Measurements from ENCODE around the gene NDOR1.

NDOR1 gene

DNA sequence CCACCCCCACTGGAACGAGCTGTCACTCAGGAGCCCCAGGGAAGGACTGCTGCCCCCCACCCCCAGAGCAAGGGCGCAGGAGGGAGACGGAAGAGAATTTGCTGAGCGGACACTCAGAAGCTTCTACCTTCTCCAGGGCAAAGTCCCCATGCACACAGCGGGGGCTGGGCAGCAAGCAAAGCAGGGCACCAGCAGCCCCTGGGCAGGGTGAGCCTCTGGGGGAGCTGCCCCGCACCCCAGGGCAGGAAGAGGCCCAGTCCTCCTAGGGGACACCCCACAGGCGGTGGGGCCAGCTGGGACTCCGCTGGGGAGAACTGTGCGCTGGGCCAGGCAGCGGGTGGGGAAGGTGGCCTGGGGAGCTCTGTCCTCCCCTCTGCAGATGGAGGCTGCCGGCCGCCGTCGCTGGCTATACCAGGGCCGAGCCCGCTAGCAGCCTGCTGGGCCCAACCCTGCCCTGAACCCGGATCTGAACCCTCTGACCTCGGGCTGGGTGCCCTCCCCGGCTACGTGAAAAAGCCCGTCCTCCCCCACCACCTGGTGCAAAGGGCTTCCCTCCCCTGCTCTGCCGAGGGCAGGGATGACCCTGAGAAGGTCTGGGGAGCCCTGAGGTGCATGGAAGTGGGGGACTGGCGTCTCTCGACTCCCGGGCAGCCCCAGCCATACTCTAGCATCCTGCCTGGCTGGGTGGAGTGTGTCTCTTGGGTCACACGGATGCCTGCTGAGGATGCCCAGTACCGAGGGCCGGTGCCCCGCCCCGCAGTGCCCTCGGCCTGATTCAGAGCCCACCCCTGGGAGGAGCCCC, 24.6 kb downstream of the NDOR1 start:
- TF ChIP-seq, protein P1, sequence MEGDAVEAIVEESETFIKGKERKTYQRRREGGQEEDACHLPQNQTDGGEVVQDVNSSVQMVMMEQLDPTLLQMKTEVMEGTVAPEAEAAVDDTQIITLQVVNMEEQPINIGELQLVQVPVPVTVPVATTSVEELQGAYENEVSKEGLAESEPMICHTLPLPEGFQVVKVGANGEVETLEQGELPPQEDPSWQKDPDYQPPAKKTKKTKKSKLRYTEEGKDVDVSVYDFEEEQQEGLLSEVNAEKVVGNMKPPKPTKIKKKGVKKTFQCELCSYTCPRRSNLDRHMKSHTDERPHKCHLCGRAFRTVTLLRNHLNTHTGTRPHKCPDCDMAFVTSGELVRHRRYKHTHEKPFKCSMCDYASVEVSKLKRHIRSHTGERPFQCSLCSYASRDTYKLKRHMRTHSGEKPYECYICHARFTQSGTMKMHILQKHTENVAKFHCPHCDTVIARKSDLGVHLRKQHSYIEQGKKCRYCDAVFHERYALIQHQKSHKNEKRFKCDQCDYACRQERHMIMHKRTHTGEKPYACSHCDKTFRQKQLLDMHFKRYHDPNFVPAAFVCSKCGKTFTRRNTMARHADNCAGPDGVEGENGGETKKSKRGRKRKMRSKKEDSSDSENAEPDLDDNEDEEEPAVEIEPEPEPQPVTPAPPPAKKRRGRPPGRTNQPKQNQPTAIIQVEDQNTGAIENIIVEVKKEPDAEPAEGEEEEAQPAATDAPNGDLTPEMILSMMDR (IDR thresholded peaks at IDR 0.05; ENCODE audit: insufficient read depth, low read depth, low read length, missing control alignments): no peak
- DNase-seq (ENCODE audit: low read depth): no peak
- no peak overlapping the region for H3K4me3 ChIP-seq (ENCODE audit: low read length)

DNA sequence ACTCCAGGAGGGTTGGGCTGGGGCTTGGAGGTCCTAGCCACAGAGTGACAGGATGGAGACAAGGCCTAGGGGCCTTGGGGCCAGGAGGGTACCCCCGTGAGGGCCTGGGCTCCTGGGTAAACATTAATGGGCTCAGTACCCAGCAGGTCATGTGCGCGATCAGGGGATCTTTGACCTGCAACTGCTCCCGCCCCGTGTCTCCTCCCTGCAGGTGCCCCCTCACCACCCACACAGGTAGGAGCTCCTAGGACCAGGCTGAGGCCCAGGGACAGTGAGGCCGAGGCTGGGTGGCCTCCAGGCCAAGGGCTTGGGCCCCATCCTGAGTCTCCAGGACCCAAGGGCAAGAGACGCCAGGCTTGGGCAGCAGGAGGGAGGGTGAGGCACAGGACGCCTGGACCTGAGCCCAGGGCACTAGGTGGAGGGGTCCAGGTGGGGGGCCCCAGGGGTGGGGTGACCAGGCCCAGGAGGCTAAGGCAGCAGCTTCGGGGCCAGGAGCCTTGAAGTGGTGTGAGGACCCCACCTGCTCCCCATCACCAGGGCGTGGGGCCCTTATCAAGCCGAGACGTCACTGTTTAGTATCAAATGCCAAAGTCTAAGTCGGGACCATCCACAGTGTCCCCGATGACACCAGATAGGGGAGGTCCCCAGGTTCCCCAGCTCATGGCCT, 25.3 kb downstream of the NDOR1 start, which contains the start of gene SLC34A3:
Gene SLC34A3 (plus strand): TSS at position 197 of the 667 bp plus-strand sequence. CDS start 802 bp downstream, outside the sequence.
- no peak for DNase-seq (ENCODE audit: low read depth)
- H3K4me3 ChIP-seq (ENCODE audit: low read length): no peak within 1 kb of the TSS
- TF ChIP-seq, protein P1 (IDR thresholded peaks at IDR 0.05; ENCODE audit: insufficient read depth, low read depth, low read length, missing control alignments): no peak

DNA sequence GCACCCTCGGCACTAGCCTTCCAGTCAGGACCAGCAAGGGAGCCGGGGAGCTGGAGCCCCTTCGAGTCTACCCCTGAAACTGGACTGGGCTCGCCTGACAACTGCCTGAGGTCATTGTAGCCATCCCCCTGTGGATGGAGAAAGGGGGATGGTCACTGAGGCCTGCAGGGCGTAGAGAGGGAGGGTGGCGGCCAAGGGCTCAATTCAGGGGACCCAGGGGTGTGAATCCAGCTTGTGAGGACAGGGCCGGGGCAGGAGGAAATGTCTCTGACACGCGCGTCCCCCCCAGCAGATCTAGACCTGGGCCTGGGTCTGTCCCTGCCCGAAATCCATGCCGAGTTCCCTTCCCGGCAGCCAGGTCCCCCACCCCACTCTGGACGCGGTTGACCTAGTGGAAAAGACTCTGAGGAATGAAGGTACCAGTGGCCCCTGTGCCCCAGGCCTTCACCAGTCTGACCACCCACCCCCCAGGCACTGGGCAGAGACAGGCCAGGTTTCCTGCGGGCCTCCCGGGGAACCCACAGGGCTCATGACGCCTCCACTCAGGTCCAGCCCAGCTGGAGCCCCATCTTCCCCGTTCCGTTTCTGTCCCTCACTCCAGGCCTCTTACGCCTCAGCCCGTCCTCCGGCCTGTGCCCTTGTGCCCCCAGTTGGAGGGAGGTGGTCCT, 26.0 kb downstream of the NDOR1 start:
- DNase-seq (ENCODE audit: low read depth): no peak
- no peak overlapping the region for H3K4me3 ChIP-seq (ENCODE audit: low read length)
- TF ChIP-seq, protein P1 (IDR thresholded peaks at IDR 0.05; ENCODE audit: insufficient read depth, low read depth, low read length, missing control alignments): no peak

DNA sequence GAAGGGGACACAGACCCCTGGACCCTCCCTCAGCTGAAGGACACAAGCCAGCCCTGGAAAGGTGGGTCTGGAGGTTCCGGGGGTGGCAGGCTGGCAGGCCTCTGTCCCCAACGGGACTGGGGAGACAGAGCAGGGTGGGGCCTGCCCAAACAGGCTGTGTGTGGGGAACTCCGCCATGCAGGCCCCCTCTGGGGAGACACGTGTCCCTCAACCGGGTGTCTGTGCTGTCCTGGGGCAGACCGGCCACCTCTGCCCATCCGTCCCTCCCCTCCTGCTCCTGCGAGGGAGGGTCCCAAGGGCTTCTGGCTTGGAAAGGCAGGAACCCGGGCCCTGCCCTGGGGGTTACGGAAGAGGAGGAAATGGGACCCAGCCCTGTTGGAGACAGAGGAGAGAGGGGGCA, 26.6 kb downstream of the NDOR1 start:
- H3K4me3 ChIP-seq (ENCODE audit: low read length): no peak overlapping the region
- DNase-seq (ENCODE audit: low read depth): no peak
- TF ChIP-seq, protein P1 (IDR thresholded peaks at IDR 0.05; ENCODE audit: insufficient read depth, low read depth, low read length, missing control alignments): no peak

DNA sequence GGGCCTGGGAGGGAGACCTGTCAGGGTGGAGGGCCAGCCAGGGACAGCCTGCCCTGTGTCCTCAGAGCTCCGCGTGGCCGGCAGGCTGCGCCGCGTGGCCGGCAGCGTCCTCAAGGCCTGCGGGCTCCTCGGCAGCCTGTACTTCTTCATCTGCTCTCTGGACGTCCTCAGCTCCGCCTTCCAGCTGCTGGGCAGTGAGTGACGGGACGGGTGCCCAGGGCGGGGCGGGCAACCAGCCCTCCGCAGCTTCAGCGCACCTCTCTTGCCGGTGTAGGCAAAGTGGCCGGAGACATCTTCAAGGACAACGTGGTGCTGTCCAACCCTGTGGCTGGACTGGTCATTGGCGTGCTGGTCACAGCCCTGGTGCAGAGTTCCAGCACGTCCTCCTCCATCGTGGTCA, 27.0 kb downstream of the NDOR1 start:
- no peak for DNase-seq (ENCODE audit: low read depth)
- TF ChIP-seq, protein P1 (IDR thresholded peaks at IDR 0.05; ENCODE audit: insufficient read depth, low read depth, low read length, missing control alignments): no peak
- no peak overlapping the region for H3K4me3 ChIP-seq (ENCODE audit: low read length)

DNA sequence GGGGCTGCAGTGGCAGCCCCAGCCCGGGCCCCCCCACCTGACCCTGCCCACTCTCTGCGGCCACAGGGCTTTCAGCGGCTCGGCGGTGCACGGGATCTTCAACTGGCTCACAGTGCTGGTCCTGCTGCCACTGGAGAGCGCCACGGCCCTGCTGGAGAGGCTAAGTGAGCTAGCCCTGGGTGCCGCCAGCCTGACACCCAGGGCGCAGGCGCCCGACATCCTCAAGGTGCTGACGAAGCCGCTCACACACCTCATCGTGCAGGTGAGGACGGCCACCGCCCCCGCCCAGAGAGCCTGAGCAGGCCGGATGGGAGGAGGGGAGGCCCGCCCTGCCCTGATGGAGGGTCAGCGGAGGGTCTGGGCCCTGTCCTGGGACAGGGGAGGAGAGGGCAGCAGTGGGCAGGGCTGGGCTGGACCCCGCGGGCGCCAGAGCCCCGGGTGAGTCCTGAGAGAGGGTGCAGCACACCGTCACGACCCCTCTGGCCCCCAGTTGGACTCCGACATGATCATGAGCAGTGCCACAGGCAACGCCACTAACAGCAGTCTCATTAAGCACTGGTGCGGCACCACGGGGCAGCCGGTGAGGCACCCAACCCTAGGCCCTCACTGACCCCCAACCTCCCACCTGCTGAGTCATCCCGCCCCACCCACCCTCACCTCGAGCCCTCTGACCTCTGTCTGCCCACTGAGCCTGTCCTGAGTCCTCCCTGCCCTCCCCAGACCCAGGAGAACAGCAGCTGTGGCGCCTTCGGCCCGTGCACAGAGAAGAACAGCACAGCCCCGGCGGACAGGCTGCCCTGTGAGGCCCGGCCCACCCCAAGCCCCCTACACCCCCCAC, 27.9 kb downstream of the NDOR1 start:
- no peak for DNase-seq (ENCODE audit: low read depth)
- TF ChIP-seq, protein P1 (IDR thresholded peaks at IDR 0.05; ENCODE audit: insufficient read depth, low read depth, low read length, missing control alignments): no peak
- H3K4me3 ChIP-seq (ENCODE audit: low read length): no peak overlapping the region

Measured in epithelial cell of esophagus (primary cell).